CD8-positive, alpha-beta memory T cell (primary cell): ENCODE results near the gene HPF1. TPM values are rescaled to one million over a fixed set of nuclear protein-coding genes. Genes with fewer than 3 reads are reported as not detected.
"Not testable (repeated sequence)": the region's sequence is repeated elsewhere in the genome, so short reads cannot be mapped to it uniquely, and the experiment has no call there.

ENCODE experiments used
- CTCF ChIA-PET: fragments of 350-600 bp; sonication (Branson Sonifier 250); formaldehyde crosslinking; loops from one replicate; lab custom pipeline; 2021; ENCODE audit warnings: antibody characterized with exemption; lab: Charles Lee
- POLR2A ChIA-PET: fragments of 350-600 bp; sonication (Branson Sonifier 250); formaldehyde crosslinking; loops from one replicate; lab custom pipeline; 2021; ENCODE audit warnings: antibody characterized with exemption; lab: Charles Lee
- DNase-seq, 5 donors: peaks; one replicate each; pipeline versions ENCODE4 v3.0.0 to v3.0.0-alpha.2; 2020 to 2022; ENCODE audit warnings: mixed read lengths in 1 of 5
- H3K27ac ChIP-seq: one replicate; pipeline ENCODE4 v1.7.0; 2013; ENCODE audit warnings: low read depth, mild to moderate bottlenecking, low read length, moderate library complexity
- H3K27me3 ChIP-seq: 2 replicates; pipeline ENCODE4 v1.7.0; 2013; ENCODE audit warnings: low read length, mild to moderate bottlenecking; ENCODE audit not compliant: insufficient read depth, poor library complexity, severe bottlenecking
- H3K36me3 ChIP-seq: 2 replicates; pipeline ENCODE4 v1.7.0; 2013; ENCODE audit warnings: mild to moderate bottlenecking, low read length, moderate library complexity; ENCODE audit not compliant: insufficient read depth
- H3K4me1 ChIP-seq: 2 replicates; pipeline ENCODE4 v1.7.0; 2013; ENCODE audit warnings: mild to moderate bottlenecking, low read length, moderate library complexity; ENCODE audit not compliant: insufficient read depth
- H3K4me3 ChIP-seq: 2 replicates; pipeline ENCODE4 v1.7.0; 2013; ENCODE audit warnings: mild to moderate bottlenecking, low read length
- H3K9me3 ChIP-seq: 2 replicates; pipeline ENCODE4 v1.7.0; 2013; ENCODE audit warnings: mild to moderate bottlenecking, low read length
- H3K27ac Mint-ChIP-seq, 8 donors: one replicate each; pipeline ENCODE4 v1.8.0; 2020 to 2021; ENCODE audit warnings: mixed read lengths in 8 of 8, mild to moderate bottlenecking in 6 of 8, inconsistent platforms in 3 of 8, moderate library complexity in 3 of 8
- H3K27me3 Mint-ChIP-seq, 2 donors: one replicate each; pipeline ENCODE4 v1.8.0; 2020 to 2021; ENCODE audit warnings: mixed read lengths in 2 of 2, mild to moderate bottlenecking in 1 of 2, moderate library complexity in 1 of 2
- H3K36me3 Mint-ChIP-seq, 3 donors: one replicate each; pipeline ENCODE4 v1.8.0; 2020 to 2021; ENCODE audit warnings: mixed read lengths in 3 of 3, inconsistent platforms in 1 of 3, mild to moderate bottlenecking in 1 of 3
- H3K4me1 Mint-ChIP-seq, 3 donors: one replicate each; pipeline ENCODE4 v1.8.0; 2020 to 2021; ENCODE audit warnings: mixed read lengths in 3 of 3, inconsistent platforms in 1 of 3, mild to moderate bottlenecking in 1 of 3
- H3K4me3 Mint-ChIP-seq, 7 donors: one replicate each; pipeline ENCODE4 v1.8.0; 2020 to 2021; ENCODE audit warnings: mixed read lengths in 7 of 7, mild to moderate bottlenecking in 6 of 7, moderate library complexity in 4 of 7, inconsistent platforms in 2 of 7
- H3K9me3 Mint-ChIP-seq, 5 donors: one replicate each; pipeline ENCODE4 v1.8.0; 2020 to 2022; ENCODE audit warnings: mixed read lengths in 5 of 5, mild to moderate bottlenecking in 3 of 5, moderate library complexity in 2 of 5, inconsistent platforms in 1 of 5
- polyA plus RNA-seq: library from polyadenylated mRNA; unstranded; fragments of 300-500 nt; fragmentation: Illumina TruSeq; gene quantifications from one replicate; pipeline ENCODE4 v1.2.3, GENCODE V29; 2021
- total RNA-seq, 2 experiments: library from RNA; stranded (reverse); gene quantifications; one replicate each; pipeline ENCODE4 v1.2.3, GENCODE V29; 2021

HPF1 gene
- total RNA-seq (10 to 100 TPM; 25.1 to 31.5 TPM), polyA plus RNA-seq (41.3 TPM)

- Histone ChIP-seq H3K4me1 (peaks cover 15% of the 10 kb centered on the region), H3K27ac (peak within 1 kb of the TSS; percentile 69), H3K27me3 (no peaks in the 10 kb centered on the region), H3K4me3 (peak within 1 kb of the TSS; percentile 97), H3K9me3 (no peaks in the 10 kb centered on the region), H3K36me3 (no peaks in the 10 kb centered on the region)
- peaks cover 26 to 38% (median 36%) of the 10 kb centered on the region in 3 donors for H3K4me1 Mint-ChIP-seq
- no peaks in the 10 kb centered on the region for H3K9me3 Mint-ChIP-seq
- ChIA-PET CTCF (no interaction called here), POLR2A (no interaction called here)
- no peaks in the 10 kb centered on the region for H3K27me3 Mint-ChIP-seq
- peak; percentile 89 to 94 (median 93) for DNase-seq
- H3K4me3 Mint-ChIP-seq: peak within 1 kb of the TSS; percentile 79 to 96 (median 87)
- H3K27ac Mint-ChIP-seq: peak within 1 kb of the TSS; percentile 36 to 85 (median 73)
- peaks cover 0 to 10% (median under 1%) of the 10 kb centered on the region in 3 donors for H3K36me3 Mint-ChIP-seq
Observed at GRCh38 chr4:169757575-169758184, at the start of gene HPF1. Gene HPF1, minus strand, starts transcription at chr4:169757944. Its CDS starts 67 bp downstream, at chr4:169757877.

DNA sequence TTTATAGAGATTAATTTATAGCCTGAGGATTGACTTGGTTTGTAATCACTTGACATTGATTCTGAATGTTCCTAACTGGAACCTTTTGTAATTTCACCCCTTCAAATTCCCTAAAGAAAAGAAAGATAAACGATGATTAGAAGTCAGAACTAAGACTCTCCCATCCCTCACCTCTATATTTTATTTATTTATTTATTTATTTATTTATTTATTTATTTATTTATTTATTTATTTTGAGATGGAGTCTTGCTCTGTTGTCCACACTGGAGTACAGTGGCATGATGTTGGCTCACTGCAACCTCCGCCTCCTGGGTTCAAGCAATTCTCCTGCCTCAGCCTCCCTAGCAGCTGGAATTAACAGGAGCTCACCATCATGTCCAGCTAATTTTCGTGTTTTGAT lies 49.0 kb upstream of the HPF1 start:
- H3K36me3 ChIP-seq, H3K4me1 ChIP-seq, H3K27me3 ChIP-seq, H3K4me3 ChIP-seq, H3K9me3 Mint-ChIP-seq, H3K27ac ChIP-seq, H3K4me1 Mint-ChIP-seq, H3K36me3 Mint-ChIP-seq, H3K27ac Mint-ChIP-seq, DNase-seq, H3K4me3 Mint-ChIP-seq, POLR2A ChIA-PET, H3K9me3 ChIP-seq: not testable (repeated sequence)
- peaks cover 5 to 41% of the 10 kb centered on the region in 2 donors for H3K27me3 Mint-ChIP-seq
- CTCF ChIA-PET: interaction anchor here (0.6 kb wide), 1 partner anchor 193 kb away, joined by 3 read pairs; no protein-coding TSS in a partner anchor

- Mint-ChIP-seq H3K9me3 (no peaks in the 10 kb centered on the region), H3K27me3 (peaks cover 7 to 53% of the 10 kb centered on the region in 2 donors), H3K27ac (no peak overlapping the region), H3K4me1 (no peaks in the 10 kb centered on the region), H3K4me3 (no peak overlapping the region), H3K36me3 (no peaks in the 10 kb centered on the region)
- Histone ChIP-seq H3K27ac (no peak overlapping the region), H3K36me3 (no peaks in the 10 kb centered on the region), H3K4me1 (no peaks in the 10 kb centered on the region), H3K4me3 (no peak overlapping the region), H3K9me3 (no peaks in the 10 kb centered on the region), H3K27me3 (no peaks in the 10 kb centered on the region)
- POLR2A ChIA-PET: no interaction called here
- CTCF ChIA-PET: no interaction called here
- no peak for DNase-seq
Observed at GRCh38 chr4:169803413-169803812, 45.7 kb upstream of the HPF1 start.

DNA sequence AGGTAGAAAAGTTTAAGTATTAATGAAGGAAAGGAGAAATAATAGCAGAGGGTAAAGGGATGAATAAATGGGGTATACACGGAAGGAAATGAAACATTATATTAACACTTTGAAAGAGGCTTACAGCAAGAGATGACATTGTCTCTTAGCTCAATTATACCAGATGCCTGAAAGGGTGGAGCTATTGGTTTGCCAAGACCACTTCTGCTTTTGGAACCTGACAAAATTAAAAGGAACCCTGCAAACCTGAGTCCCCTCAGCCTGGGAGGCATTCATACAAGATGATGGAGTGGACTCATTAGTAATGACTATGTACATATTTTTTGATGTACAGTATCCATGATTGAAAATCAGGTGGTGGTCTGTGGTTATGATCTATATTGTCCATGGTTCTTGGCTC lies 45.1 kb upstream of the HPF1 start:
- Mint-ChIP-seq H3K27me3 (peaks cover 7 to 55% of the 10 kb centered on the region in 2 donors), H3K4me3 (no peak overlapping the region), H3K27ac (no peak overlapping the region), H3K9me3 (no peaks in the 10 kb centered on the region), H3K36me3 (no peaks in the 10 kb centered on the region), H3K4me1 (no peaks in the 10 kb centered on the region)
- Histone ChIP-seq H3K27me3 (no peaks in the 10 kb centered on the region), H3K36me3 (no peaks in the 10 kb centered on the region), H3K27ac (no peak overlapping the region), H3K9me3 (no peaks in the 10 kb centered on the region), H3K4me3 (no peak overlapping the region), H3K4me1 (no peaks in the 10 kb centered on the region)
- POLR2A ChIA-PET: no interaction called here
- DNase-seq: no peak
- CTCF ChIA-PET: no interaction called here

DNA sequence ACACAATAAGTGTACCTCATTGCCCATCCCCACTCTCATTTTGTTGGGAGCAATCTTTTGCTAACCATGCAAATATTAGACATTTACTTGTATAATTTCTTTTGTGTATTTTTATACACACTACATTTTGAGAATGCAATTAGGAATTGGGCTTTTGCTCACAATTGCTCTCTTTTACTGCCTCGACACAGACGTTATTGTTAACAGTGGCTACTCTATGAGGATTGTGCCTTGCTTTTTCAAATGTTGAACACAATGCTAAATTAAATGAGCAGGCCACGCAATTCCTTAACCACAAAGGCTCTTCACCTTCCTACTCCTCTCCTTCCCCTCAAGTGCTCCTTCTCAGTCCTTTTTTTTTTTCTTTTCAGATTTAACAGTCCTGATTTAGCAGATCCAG lies 42.8 kb upstream of the HPF1 start:
- Mint-ChIP-seq H3K4me1 (no peaks in the 10 kb centered on the region), H3K27ac (no peak overlapping the region), H3K36me3 (no peaks in the 10 kb centered on the region), H3K27me3 (peaks cover 12 to 51% of the 10 kb centered on the region in 2 donors), H3K9me3 (no peaks in the 10 kb centered on the region), H3K4me3 (no peak overlapping the region)
- POLR2A ChIA-PET: no interaction called here
- Histone ChIP-seq H3K4me1 (no peaks in the 10 kb centered on the region), H3K27ac (no peak overlapping the region), H3K9me3 (no peaks in the 10 kb centered on the region), H3K27me3 (no peaks in the 10 kb centered on the region), H3K4me3 (no peak overlapping the region), H3K36me3 (no peaks in the 10 kb centered on the region)
- CTCF ChIA-PET: no interaction called here
- no peak for DNase-seq

GRCh38 chr4:169799260-169799659 lies 41.5 kb upstream of the HPF1 start:
- no peaks in the 10 kb centered on the region for H3K9me3 ChIP-seq
- H3K4me3 ChIP-seq: no peak overlapping the region
- no peak overlapping the region for H3K27ac ChIP-seq
- CTCF ChIA-PET: no interaction called here
- peak overlapping the region in 1 of 7 donors; percentile 11 for H3K4me3 Mint-ChIP-seq
- peaks cover 15 to 45% of the 10 kb centered on the region in 2 donors for H3K27me3 Mint-ChIP-seq
- no peak for DNase-seq
- H3K27me3 ChIP-seq: no peaks in the 10 kb centered on the region
- no peaks in the 10 kb centered on the region for H3K4me1 Mint-ChIP-seq
- no peaks in the 10 kb centered on the region for H3K4me1 ChIP-seq
- H3K36me3 ChIP-seq: no peaks in the 10 kb centered on the region
- H3K36me3 Mint-ChIP-seq: no peaks in the 10 kb centered on the region
- H3K27ac Mint-ChIP-seq: peak overlapping the region in 1 of 8 donors; percentile 30
- POLR2A ChIA-PET: no interaction called here
- H3K9me3 Mint-ChIP-seq: no peaks in the 10 kb centered on the region

DNA sequence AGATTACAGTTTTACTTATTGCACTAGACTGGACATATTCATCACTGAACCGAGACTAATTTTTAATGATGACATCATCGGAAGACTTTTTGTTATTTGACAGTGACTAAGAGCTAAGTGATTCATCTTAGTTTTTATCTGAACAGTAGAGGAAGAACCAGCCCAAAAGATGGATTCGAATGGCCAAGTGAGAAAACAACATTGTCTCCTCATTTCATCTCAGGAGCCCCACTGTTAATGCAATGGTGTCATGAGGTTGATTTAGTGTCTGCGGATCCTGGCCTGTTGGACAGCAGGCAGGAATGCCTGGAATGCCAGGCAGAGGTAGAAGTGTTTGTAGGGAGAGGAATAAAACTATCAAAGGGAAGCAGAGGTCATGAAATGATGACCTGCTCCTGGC lies 37.8 kb upstream of the HPF1 start:
- CTCF ChIA-PET: interaction anchor here (1.3 kb wide), 1 partner anchor 14 kb away, joined by 3 read pairs; no protein-coding TSS in a partner anchor
- peaks cover 26 to 48% of the 10 kb centered on the region in 2 donors for H3K27me3 Mint-ChIP-seq
- peaks cover 9 to 10% (median 9%) of the 10 kb centered on the region in 3 donors for H3K4me1 Mint-ChIP-seq
- peaks cover 9% of the 10 kb centered on the region for H3K27me3 ChIP-seq
- no peaks in the 10 kb centered on the region for H3K4me1 ChIP-seq
- H3K9me3 Mint-ChIP-seq: no peaks in the 10 kb centered on the region
- no peaks in the 10 kb centered on the region for H3K36me3 Mint-ChIP-seq
- H3K4me3 ChIP-seq: no peak overlapping the region
- H3K36me3 ChIP-seq: no peaks in the 10 kb centered on the region
- DNase-seq: no peak
- POLR2A ChIA-PET: no interaction called here
- H3K9me3 ChIP-seq: no peaks in the 10 kb centered on the region
- H3K4me3 Mint-ChIP-seq: no peak overlapping the region
- no peak overlapping the region for H3K27ac Mint-ChIP-seq
- H3K27ac ChIP-seq: no peak overlapping the region

DNA sequence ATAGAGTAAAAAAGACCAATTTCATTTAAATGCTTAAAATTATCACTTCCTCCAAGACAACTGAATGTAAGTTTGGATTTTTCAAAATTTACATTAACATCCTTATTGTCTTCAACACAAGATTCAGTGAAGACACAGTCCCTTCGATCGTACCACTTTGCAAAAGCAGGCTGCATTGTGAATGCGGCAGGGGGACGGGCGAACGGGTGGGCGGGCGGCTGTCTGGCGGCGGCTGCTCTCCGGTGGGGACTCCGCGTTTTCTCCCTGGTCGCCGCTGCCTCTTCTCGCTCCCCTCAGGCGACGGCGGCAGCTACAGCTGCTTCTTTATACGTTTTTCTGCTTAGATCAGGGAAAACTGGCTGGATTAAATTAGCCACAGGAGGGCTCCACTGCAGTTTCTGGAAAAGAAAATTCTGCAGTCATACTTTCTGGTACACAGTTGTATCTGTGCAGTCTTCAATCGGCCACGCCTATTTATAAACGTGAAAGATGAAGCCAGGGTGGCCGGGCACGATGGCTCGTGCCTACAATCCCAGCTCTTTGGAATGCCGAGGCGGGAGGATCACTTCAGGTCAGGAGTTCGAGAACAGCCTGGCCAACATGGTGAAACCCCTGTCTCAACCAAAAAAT lies 33.9 kb upstream of the HPF1 start:
- H3K9me3 ChIP-seq: no peaks in the 10 kb centered on the region
- ChIA-PET CTCF (no interaction called here), POLR2A (no interaction called here)
- H3K9me3 Mint-ChIP-seq: no peaks in the 10 kb centered on the region
- peaks cover 9 to 10% (median 9%) of the 10 kb centered on the region in 3 donors for H3K4me1 Mint-ChIP-seq
- peaks cover 34 to 61% of the 10 kb centered on the region in 2 donors for H3K27me3 Mint-ChIP-seq
- no peaks in the 10 kb centered on the region for H3K4me1 ChIP-seq
- peak in 1 of 5 donors; percentile 6 for DNase-seq
- H3K4me3 Mint-ChIP-seq: peak overlapping the region in 2 of 7 donors; percentile 13 to 58
- H3K27ac Mint-ChIP-seq: no peak overlapping the region
- no peak overlapping the region for H3K27ac ChIP-seq
- H3K36me3 ChIP-seq: no peaks in the 10 kb centered on the region
- peaks cover 17% of the 10 kb centered on the region for H3K27me3 ChIP-seq
- no peak overlapping the region for H3K4me3 ChIP-seq
- no peaks in the 10 kb centered on the region for H3K36me3 Mint-ChIP-seq
